ENCODE data around the gene KMT2E.
"Not testable (repeated sequence)": the region's sequence is repeated elsewhere in the genome, so short reads cannot be mapped to it uniquely, and the experiment has no call there.

KMT2E gene

DNA sequence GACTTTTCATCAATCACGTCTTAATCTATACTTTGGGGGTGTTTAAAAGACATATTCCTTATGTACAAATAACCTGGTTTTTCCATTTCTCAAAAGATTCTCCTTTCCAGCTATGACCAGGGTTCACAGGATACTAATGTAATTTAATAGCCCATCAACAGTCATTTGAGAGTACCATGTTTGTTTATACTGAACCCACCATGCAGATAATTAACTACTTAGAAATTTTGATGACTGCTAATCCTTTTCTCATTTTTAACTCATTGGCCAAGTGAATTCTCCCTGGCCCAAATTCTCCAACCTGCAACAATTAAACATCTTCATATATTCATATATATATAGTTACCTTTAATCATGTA lies 28.8 kb upstream of the KMT2E start (continued):
- TF ChIP-seq ZNF155 (tag by site-specific recombination; IDR thresholded peaks at IDR 0.05), result no peak
- TF ChIP-seq ZNF19 (tag by site-specific recombination; IDR thresholded peaks at IDR 0.05; ENCODE audit: low read depth), result no peak
- TF ChIP-seq, protein P1, sequence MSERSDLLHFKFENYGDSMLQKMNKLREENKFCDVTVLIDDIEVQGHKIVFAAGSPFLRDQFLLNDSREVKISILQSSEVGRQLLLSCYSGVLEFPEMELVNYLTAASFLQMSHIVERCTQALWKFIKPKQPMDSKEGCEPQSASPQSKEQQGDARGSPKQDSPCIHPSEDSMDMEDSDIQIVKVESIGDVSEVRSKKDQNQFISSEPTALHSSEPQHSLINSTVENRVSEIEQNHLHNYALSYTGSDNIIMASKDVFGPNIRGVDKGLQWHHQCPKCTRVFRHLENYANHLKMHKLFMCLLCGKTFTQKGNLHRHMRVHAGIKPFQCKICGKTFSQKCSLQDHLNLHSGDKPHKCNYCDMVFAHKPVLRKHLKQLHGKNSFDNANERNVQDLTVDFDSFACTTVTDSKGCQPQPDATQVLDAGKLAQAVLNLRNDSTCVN (tag by site-specific recombination; optimal IDR thresholded peaks at IDR 0.05), result no peak

DNA sequence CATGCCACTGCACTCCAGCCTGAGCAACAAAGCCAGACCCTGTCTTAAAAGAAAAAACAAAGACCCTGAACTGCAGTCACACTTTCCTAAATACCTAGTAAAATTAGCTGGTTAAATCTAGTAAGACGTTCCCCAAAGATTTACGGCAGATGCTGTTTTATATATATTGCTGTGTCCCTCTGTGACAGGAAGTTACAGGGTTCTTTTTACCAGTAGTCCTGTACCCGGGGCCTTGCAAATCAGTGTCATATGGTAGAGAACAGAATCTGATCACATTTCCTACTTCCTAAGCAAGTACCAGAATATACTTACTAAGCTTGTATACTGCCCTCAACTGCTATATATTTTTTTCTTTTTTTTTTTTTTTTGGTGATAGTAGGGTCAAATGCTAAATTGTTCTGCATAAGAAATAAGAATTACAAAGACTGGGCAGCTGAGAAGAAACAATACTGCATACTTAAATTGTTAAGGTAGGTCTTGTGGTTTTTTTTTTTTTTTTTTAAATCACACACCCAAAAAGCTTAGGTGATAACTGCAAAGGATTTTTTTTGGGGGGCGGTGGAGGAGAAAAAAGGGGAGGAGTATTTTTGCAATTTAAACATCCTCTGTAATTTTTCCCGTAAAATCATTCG lies 27.3 kb upstream of the KMT2E start:
- ChIA-PET CTCF (no interaction called here), POLR2A (interaction anchor here (0.7 kb wide), 2 partner anchors 24 to 42 kb away, joined by 3 to 4 read pairs; no protein-coding TSS in a partner anchor)
- Histone ChIP-seq H3K27ac (ENCODE audit: extremely low read depth, low read depth, low read length) (no peak overlapping the region; the same call in 1 of the 2 replicates), H3K4me3 (ENCODE audit: low read depth, low read length) (no peak overlapping the region), H3K36me3 (ENCODE audit: control insufficient read depth in 2 of 2, insufficient read depth in 1 of 2, low read length in 2 of 2) (peaks cover 3 to 9% of the 10 kb centered on the region in 2 experiments; a peak in 2 of 3 replicates), H3K9me3 (ENCODE audit: control insufficient read depth, insufficient read depth, low read depth, low read length) (no peaks in the 10 kb centered on the region), H3K4me1 (ENCODE audit: control insufficient read depth, insufficient read depth, low read length) (peaks cover 33% of the 10 kb centered on the region)
- TF ChIP-seq, protein P2, sequence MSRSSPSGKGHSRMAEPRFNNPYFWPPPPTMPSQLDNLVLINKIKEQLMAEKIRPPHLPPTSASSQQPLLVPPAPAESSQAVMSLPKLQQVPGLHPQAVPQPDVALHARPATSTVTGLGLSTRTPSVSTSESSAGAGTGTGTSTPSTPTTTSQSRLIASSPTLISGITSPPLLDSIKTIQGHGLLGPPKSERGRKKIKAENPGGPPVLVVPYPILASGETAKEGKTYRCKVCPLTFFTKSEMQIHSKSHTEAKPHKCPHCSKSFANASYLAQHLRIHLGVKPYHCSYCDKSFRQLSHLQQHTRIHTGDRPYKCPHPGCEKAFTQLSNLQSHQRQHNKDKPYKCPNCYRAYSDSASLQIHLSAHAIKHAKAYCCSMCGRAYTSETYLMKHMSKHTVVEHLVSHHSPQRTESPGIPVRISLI (tag by site-specific recombination; IDR thresholded peaks at IDR 0.05), result peak; percentile 92
- TF ChIP-seq ZNF10 (tag by site-specific recombination; IDR thresholded peaks at IDR 0.05) (peak; percentile 77), ZNF600 (tag by site-specific recombination; IDR thresholded peaks at IDR 0.05) (0 out of 2 replicates have a peak, but pooled peaks have one; percentile 35), ZBTB20 (tag by site-specific recombination; IDR thresholded peaks at IDR 0.05) (peak; percentile 57; the same call in 1 of the 2 replicates), ZNF558 (tag by site-specific recombination; IDR thresholded peaks at IDR 0.05) (no peak)

DNA sequence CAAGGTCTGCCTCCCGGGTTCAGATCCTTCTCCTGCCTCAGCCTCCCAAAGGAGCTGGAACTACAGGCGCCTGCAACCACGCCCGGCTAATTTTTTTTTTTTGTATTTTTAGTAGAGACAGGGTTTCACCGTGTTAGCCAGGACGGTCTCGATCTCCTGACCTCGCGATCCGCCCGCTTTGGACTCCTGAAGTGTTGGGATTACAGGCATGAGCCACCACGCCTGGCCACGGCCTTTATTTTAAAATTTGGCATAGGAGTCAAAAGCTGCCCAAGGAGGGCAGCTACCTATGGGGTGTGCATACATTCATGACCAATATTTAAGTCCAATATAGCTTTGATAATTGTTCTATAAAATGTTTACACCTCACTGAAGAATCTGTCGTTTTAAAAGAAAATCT lies 26.6 kb upstream of the KMT2E start:
- Histone ChIP-seq H3K36me3 (ENCODE audit: control insufficient read depth in 2 of 2, insufficient read depth in 1 of 2, low read length in 2 of 2) (peaks cover 3 to 14% of the 10 kb centered on the region in 2 experiments; a peak in 2 of 3 replicates), H3K4me1 (ENCODE audit: control insufficient read depth, insufficient read depth, low read length) (peaks cover 29% of the 10 kb centered on the region)
- ChIA-PET POLR2A (interaction anchor here (0.7 kb wide), 3 partner anchors 23 to 1045 kb away, joined by 3 to 4 read pairs (median 3); no protein-coding TSS in a partner anchor), CTCF (interaction anchor here (0.8 kb wide), 1 partner anchor 19 kb away, joined by 3 read pairs; no protein-coding TSS in a partner anchor)
- H3K4me3 ChIP-seq (ENCODE audit: low read depth, low read length); H3K9me3 ChIP-seq (ENCODE audit: control insufficient read depth, insufficient read depth, low read depth, low read length); H3K27ac ChIP-seq (ENCODE audit: extremely low read depth, low read depth, low read length): not testable (repeated sequence)
- peak; percentile 88 for TF ChIP-seq ZNF600 (tag by site-specific recombination; IDR thresholded peaks at IDR 0.05)

DNA sequence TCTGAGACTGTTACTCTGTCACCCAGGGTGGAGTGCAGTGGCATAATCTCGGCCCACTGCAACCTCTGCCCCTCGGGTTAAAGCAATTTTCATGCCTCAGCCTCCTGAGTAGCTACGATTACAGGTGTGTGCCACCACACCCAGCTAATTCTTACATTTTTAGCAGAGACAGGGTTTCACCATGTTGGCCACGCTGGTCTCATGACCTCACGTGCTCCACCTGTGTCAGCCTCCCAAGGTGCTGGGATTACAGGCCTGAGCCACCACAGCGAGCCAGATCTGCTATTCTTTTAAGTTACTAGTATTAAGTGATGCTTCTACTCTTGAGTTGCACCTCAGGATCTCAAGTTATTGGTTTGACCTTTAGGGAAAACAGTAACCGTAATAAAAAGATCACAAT lies 23.0 kb upstream of the KMT2E start:
- Histone ChIP-seq H3K4me3 (ENCODE audit: low read depth, low read length) (no peak overlapping the region), H3K36me3 (ENCODE audit: control insufficient read depth in 2 of 2, insufficient read depth in 1 of 2, low read length in 2 of 2) (peaks cover 14 to 15% of the 10 kb centered on the region in 2 experiments; a peak in 2 of 3 replicates), H3K9me3 (ENCODE audit: control insufficient read depth, insufficient read depth, low read depth, low read length) (no peaks in the 10 kb centered on the region), H3K4me1 (ENCODE audit: control insufficient read depth, insufficient read depth, low read length) (peaks cover 8% of the 10 kb centered on the region), H3K27ac (ENCODE audit: extremely low read depth, low read depth, low read length) (no peak overlapping the region)
- ChIA-PET CTCF (interaction anchor here (0.6 to 1.3 kb wide), 2 partner anchors 9 to 23 kb away, joined by 3 to 4 read pairs; partner anchors contain the start of gene KMT2E), POLR2A (no interaction called here)
- TF ChIP-seq YY1 (tag by site-specific recombination; IDR thresholded peaks at IDR 0.05), result no peak
- TF ChIP-seq, protein P3, sequence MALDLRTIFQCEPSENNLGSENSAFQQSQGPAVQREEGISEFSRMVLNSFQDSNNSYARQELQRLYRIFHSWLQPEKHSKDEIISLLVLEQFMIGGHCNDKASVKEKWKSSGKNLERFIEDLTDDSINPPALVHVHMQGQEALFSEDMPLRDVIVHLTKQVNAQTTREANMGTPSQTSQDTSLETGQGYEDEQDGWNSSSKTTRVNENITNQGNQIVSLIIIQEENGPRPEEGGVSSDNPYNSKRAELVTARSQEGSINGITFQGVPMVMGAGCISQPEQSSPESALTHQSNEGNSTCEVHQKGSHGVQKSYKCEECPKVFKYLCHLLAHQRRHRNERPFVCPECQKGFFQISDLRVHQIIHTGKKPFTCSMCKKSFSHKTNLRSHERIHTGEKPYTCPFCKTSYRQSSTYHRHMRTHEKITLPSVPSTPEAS (tag by site-specific recombination; IDR thresholded peaks at IDR 0.05), result no peak
- TF ChIP-seq ZNF324 (tag by site-specific recombination; IDR thresholded peaks at IDR 0.05), result no peak
- TF ChIP-seq ZNF112 (tag by site-specific recombination; IDR thresholded peaks at IDR 0.05), result no peak
- TF ChIP-seq, protein P4, sequence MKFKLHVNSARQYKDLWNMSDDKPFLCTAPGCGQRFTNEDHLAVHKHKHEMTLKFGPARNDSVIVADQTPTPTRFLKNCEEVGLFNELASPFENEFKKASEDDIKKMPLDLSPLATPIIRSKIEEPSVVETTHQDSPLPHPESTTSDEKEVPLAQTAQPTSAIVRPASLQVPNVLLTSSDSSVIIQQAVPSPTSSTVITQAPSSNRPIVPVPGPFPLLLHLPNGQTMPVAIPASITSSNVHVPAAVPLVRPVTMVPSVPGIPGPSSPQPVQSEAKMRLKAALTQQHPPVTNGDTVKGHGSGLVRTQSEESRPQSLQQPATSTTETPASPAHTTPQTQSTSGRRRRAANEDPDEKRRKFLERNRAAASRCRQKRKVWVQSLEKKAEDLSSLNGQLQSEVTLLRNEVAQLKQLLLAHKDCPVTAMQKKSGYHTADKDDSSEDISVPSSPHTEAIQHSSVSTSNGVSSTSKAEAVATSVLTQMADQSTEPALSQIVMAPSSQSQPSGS (tag by site-specific recombination; IDR thresholded peaks at IDR 0.05; ENCODE audit: low read depth), result no peak
- TF ChIP-seq, protein P5, sequence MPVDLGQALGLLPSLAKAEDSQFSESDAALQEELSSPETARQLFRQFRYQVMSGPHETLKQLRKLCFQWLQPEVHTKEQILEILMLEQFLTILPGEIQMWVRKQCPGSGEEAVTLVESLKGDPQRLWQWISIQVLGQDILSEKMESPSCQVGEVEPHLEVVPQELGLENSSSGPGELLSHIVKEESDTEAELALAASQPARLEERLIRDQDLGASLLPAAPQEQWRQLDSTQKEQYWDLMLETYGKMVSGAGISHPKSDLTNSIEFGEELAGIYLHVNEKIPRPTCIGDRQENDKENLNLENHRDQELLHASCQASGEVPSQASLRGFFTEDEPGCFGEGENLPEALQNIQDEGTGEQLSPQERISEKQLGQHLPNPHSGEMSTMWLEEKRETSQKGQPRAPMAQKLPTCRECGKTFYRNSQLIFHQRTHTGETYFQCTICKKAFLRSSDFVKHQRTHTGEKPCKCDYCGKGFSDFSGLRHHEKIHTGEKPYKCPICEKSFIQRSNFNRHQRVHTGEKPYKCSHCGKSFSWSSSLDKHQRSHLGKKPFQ (tag by site-specific recombination; IDR thresholded peaks at IDR 0.05), result no peak
- TF ChIP-seq RBAK (tag by site-specific recombination; IDR thresholded peaks at IDR 0.05), result no peak
- TF ChIP-seq ZFP37 (tag by site-specific recombination; IDR thresholded peaks at IDR 0.05), result no peak
- TF ChIP-seq ZBTB48 (tag by site-specific recombination; IDR thresholded peaks at IDR 0.05), result no peak
- no peak for TF ChIP-seq ZNF571 (tag by site-specific recombination; IDR thresholded peaks at IDR 0.05)
- TF ChIP-seq ZNF626 (tag by site-specific recombination; IDR thresholded peaks at IDR 0.05), result no peak
- TF ChIP-seq HOXD13 (CRISPR knock-in tag; IDR thresholded peaks at IDR 0.05; ENCODE audit: borderline replicate concordance), result no peak
- TF ChIP-seq ZBTB1 (tag by site-specific recombination; IDR thresholded peaks at IDR 0.05), result no peak
- no peak for TF ChIP-seq KLF1 (tag by site-specific recombination; IDR thresholded peaks at IDR 0.05)
- TF ChIP-seq, protein P1 (tag by site-specific recombination; optimal IDR thresholded peaks at IDR 0.05), result no peak

All from HEK293 (cell line).